NOMO-1 (cell line): Measurements from ENCODE around the gene TMEM167A.

Source experiments
- DNase-seq, 2 experiments: peaks; one replicate each; lab custom pipeline; 2025; ENCODE audit not compliant: unreplicated experiment in 2 of 2; lab: John Stamatoyannopoulos, UW

Gene TMEM167A, protein sequence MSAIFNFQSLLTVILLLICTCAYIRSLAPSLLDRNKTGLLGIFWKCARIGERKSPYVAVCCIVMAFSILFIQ

DNA sequence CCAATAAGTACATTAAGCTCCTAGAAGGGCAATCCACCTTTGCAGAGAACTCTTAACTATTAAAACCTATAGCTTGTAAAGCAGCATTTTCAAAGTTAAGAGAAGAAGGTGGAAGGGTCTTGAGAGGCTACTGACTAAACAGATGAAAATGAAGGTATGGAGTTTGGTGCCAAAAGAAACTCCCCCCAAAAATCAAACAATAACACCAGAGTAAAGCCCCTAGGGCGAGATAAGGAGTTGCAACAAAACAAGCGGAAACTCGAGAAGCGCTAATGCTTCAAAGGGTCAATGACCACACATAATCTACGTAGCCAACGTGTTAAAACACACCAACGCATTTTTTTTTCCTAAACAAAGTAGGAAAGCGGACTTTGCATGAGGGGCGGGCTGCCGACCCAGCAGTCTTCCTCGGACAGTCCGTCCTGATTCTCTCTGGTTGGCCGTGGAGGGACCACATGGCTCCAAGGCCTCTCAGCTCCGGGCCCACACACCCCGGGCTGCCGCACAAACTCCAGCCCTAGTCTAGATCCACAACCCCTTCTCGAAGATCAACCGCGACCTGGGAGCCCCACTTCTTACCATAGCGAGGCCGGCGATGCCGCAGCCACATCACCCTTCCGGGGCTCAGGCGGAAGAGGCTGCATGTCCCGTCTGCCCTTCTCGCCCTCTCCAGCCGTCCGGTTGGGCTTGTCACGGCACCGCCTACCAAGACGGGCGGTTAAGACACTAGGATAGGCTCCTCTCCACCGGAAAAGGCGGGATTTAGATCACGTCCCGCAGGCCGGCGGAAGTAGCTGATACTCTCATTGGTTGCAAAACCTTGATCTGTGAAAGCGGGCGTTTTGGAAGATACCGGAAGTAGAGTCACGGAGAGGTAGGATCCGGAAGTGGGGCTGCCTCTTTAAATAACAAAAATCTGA, at the start of gene TMEM167A, which contains the start of gene XRCC4:
Gene TMEM167A (minus strand): TSS at position 653 of the 920 bp plus-strand sequence. CDS start 71 bp downstream, at position 582.
Gene XRCC4 (plus strand): TSS at position 806 of the 920 bp plus-strand sequence. CDS start 27,373 bp downstream, outside the sequence.
- peak; percentile 98 to 99 for DNase-seq

DNA sequence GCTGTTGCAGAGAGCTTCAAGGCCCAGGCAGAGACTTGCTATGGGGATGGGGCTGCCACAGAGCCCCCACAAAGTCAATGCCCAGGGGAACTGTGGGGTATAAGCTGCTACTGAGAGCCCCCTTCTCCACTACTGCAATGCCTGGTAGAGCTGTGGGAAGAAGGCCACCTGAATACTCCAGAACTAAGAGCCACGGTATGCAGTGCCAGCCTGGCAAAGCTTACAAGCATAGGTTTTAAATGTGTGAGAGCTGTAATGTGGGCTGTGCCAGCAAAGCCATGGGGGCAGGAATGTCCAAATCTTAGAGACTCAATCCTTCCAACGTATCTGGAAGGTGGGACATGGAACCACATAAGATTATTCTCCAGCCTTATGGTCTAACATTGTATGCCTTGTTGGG, 49.3 kb upstream of the TMEM167A start:
- no peak for DNase-seq

DNA sequence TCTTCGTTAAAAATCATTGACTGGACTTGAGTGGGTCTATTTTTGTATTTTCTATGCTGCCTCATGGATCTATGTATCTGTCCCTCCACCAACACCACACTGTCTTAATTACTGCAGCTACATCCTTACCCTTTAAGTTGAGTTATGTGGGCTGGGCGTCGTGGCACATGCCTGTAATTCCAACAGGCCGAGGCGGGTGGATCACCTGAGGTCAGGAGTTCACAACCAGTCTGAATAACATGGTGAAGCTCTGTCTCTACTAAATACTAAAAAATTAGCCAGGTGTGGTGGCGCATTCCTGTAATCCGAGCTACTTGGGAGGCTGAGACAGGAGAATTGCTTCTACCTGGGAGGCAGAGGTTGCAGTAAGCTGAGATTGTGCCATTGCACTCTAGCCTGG, 48.4 kb upstream of the TMEM167A start:
- no peak for DNase-seq

DNA sequence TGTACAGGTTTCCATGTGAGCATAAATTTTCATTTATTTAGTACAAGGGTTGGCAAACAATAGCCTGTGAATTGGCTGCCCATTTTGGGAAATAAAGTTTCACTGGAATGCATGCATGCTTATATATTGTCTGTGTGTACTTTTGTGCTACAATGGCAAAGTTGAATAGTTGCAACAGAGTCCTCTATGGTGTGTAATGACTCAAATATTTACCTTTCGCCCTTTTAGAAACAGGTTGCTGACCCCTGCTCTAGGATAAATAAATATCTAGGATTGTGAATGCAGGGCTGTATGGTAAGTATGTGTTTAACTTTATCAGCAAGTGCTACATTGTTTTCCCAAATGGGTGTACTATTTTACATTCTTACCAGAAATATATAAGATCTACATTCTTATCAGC, 47.4 kb upstream of the TMEM167A start:
- no peak for DNase-seq

DNA sequence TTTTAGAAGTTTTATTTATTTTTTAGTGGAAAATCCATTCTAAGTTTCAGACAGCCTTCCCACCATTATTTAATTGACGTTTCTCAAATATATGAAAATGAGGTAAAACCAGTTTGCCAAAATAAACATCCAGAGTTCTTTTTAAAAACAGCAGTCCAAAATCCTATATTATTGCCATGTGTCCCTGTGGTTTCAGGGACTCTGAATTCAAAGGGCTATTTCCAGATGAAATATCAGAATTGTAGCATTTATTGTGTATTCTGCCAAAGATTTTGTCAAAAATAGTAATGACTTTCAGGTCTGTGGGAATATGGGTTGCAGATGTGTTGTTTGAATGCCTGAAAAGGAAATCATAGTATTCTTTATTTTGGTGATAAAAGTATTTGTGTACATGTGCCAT, 41.8 kb upstream of the TMEM167A start:
- DNase-seq, result no peak

DNA sequence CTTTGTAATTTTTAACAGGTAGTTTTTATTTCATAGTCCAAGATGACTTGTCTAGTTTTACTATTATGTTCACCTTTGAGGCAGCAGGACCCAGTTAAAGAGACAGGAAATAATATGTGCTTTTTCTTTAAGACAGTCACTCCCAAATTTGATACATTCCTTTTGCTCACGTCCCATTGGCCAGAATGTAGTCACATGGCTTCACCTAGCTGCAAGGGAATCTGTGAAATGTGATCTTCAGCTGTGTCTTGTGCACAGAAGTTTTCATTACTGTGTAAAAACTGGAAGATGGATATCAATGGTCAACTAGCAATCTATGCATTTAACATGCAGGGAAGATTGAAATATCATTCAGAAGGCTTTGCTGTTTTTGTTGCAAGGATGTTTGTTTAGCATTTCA, 41.3 kb upstream of the TMEM167A start:
- no peak for DNase-seq

DNA sequence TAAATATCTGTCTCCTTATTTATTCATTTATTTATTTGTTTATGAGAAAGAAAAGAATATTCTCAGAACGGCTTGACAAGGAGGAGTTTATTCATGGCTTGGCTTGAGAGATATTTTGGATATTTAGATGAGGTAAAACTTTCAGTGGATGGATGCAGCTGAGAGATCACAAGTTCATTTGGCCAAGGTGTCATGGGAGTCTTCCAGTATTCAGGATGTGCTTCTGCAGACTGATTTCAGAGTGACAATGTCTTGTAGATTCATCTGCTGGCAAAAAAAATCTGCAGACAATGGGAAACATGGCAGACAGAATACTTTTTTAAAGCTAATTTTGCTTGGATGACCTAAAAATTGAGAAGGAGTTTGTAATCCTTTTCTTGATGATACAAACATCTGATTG, 38.6 kb upstream of the TMEM167A start:
- no peak for DNase-seq

DNA sequence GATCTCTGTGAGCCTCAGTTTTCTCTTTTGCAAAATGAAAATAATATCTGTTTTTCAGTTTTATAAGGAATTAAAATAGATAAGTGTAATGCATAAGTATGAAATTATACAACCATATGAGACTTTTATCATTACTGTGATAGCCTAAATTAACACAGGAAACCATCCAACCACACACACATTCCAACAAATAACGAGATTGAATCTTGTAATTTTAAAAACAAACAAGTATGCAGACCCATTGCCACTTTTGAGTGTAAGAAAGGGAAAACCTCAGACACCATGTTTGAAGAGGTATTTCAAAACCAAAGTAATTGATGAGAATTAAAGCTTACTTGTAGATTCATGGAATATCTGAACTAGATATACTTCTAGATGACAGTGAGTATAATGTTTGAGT, 32.2 kb upstream of the TMEM167A start:
- no peak for DNase-seq

DNA sequence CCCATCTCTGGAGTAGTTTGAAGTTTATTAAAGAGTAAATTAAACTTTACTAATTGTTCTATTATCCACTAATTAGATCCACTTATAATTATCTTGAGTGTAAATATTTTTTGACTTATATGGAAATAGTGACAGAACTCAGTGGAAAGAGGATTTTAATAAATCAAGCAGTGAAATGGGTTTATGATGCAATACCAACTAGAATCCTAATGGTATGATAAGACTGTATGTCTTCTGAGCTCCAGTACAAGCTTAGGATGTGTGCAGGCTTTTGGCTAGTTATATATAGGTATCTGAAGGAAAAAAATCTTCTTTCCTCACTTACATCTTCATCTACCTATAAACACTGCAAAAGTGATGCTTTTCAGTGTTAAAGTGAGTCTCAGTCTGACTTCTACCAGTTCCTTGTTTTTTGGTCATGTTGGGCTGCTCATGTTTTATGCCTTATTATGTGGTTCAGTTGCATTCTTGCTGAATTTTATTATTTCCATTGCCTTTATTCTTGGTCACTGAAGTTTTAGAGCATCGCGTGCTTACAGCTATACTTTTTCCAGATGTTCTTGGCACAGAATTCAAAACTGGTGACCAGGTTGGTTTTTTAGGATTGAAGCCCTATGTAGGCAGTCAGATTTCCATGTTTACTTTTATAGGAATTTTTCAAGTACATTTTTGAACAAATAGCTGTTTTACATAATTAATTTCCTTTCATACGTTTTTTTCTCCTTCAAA, 30.7 kb upstream of the TMEM167A start:
- no peak for DNase-seq

DNA sequence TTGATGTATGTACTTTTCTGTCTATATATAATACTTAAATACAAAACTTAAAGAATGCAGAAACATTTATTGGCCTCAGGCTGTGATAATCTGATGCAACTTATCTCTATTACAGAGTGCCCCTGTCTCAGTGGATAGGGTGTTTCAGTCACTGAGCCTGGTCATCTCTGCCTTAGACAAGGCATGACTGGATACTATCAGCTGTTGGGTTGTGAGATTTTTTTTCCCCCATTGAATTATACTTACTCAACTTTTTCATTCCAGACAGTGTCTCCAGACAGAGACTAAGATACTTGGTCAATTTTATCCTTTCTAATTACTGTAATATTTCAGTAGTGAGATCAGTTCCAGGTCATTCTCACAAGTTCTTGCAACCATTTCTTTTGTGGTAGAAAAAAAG, 26.8 kb upstream of the TMEM167A start:
- DNase-seq, result no peak

DNA sequence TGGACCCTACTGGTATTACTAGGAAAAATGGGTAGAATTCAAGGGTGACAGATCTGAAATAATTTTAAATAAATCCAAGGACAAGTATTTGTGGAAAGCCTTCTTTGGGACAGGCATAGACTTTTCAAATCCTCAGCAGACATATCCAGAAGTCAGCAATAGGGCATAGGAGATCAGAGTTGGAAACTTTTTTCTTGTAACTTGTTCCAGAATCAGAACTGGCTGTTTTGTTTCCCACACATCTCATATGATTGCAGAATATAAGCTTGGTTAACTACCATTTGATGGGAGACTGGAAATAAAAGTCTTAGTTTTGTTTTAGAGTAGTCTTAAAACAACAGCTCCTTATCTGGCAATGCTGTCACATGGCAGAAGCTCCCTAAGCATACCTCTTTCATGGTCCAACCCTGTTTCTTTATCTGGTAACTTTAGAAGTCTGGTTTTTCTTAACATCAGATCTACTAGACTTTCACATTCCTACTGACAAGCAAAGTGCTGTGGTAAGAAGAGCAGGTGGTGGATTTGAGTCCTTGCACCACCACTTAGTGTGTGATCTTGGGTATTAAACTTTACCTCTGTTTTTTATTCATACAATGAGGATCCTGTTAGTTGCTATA, 25.3 kb upstream of the TMEM167A start:
- DNase-seq, result no peak

DNA sequence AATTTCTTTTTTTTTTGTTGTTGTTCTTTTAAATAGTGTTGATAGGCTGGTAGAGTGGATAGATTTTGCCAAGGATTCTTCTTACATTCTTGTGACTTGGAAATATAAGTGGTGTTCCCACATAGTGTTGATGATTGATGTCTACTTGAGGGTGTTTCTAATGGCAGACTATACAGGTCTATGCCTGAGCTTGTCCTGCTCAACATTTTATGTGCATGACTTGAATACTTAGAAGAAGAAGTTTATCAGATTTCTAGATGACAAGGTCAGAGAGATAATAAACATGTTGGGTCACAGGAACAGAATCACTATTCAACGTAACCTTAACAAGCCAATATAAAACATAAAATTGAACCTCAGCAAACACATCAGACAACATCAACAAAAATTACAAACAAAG, 24.3 kb upstream of the TMEM167A start:
- no peak for DNase-seq

DNA sequence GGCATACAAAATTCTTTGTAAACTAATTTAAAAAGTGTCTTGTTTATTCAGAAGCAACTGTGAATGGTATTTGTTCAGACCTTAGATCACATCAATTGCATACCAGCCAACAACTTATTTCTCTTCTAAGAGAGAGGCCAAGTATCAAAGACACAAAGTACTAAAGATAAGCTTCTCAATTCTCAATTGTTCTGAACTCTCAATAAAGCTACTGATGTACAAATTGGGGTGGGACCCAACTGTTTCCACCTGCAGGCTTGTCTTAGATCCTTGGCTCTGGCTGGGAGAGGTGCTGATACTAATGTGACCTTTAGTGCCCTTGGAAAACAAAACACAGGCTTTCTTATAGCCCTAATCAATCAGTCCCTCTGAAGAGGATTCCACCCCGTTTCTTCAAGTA, 22.3 kb upstream of the TMEM167A start:
- no peak for DNase-seq

DNA sequence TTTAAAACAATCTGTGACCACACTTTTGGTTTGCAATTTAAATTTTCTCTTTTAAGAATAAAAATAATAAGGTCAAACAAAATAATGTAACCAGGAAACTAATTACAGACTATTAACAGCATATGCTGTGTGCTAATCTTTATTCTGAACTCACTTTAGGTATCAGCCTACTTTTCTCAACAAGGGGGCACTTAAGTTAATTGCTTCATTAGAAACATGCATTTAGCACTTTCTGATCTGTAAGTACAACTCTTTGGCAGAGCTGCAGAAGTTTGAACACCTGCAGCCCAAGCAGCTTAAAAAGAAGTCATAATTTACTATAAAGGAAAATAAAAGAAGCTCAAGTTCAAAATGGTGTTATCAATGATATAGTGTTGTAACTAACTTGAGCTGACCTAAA, 21.8 kb upstream of the TMEM167A start:
- DNase-seq, result no peak

DNA sequence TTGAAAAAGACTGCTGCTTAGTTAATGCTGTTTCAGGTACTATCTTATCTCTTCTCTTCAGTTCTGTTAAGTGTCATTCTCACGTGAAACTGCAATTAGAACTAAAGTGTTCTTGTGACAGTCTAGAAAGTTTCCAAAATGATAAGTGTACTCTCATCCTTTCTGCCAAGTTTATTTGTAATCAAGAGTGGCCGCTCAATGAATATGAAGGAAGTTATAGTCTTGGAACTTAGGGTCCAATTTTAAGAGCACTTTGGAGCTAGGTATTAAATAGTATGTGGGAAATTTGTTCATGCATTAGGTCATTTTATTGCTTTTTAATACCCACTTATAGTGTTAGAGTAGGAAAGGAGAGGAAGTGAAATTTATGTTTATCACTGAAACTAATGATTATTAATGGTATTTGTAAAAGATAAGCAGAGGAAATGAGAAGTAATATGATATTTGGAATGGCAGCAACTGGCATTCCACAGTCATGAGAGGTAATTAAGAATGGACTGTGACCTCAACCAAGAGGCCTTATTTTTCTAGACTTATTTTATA, 20.6 kb upstream of the TMEM167A start:
- no peak for DNase-seq

DNA sequence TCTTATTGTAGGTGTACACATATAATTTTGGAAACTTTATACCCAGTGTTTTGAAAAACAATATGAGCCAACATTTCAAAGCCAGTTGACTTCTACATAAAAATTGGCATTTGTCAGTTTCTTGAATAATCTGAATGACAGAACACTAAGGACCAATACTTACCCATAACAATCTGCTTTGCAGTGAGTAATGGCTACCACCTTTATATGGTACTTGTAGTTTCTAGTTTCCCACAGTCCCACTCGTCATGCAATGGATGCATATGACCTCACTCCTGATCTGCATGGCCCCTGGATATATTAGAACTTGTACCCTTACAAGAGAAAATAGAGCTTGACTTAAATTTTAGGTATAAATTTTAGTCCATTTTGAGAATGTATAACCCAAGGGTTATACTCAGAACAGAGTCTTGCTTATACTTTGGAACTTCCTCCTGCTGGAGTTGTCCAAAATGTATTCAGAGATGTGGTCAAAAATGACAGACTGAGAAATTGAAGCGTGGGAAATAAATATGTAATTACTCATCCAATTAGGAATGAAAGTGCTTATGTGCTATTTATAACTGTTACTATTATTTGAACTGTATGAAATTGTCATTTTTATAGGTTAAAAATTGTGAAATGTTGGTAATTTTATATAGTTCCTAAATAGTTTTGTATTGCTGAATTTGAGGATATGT, 19.6 kb upstream of the TMEM167A start:
- DNase-seq, result no peak

DNA sequence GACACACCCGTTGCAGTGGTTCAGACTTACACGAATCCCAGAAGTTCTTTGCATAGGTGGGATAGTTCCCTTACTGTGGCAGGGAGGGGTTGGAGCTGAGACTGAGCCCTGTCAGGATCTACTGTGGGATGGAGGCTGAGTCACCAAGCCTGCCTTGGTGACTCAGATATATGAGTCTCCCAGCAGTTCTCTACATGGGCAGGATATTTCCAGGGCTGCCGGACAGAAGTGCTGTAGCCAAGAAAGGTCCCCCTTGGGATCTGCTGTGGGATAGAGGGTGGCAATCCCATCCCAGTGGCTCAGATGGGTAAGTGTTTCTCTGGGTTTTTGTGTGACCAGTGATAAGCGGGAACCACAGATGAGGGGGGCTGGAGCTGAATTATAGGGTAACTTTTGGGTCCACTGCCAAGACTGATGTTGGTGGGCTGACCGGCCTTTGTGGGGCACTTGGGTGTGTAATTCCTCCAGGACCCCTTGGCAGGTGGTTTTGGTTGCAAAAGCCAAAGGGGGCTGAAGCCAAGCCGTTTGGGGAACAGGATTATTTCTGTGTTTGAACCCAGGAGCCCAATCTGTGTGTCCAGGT, 18.9 kb upstream of the TMEM167A start:
- DNase-seq, result no peak

DNA sequence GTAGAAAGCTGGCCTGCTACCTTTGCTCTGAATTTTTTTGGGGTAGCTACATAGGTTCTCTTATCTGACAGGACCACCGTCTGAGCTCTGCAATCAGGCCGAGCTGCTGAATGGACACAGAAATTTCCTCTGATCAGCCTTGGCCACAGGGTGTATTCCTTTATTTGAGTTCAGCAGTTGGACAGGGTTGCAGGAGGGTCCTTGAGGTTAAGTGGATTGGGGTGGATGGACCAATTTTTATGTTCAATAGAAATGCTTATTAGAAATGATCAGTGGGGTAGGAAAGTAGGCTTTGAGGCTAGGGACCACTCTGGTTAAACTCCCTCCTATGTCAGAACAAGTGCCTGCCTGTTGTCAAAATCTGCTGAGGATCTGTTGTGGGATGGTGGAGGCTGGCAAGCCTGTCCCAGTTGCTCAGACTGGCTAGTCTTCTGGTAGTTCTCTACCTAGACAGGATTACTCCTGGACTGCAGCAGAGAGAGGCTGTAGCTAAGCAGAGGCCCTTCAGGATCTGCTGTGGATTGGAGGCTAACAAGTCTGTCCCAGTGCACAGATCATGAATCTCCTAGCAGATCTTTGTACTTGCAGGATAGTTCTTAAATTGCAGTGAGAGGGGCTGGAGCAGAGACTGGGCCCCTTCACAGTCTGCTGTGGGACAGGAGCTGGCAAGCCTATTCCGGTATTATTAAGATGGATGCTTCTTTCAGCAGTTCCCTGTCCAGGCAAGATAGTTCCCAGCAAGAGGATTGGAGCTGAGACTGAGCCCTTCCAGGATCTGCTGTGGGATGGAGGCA, 18.2 kb upstream of the TMEM167A start:
- DNase-seq, result no peak

DNA sequence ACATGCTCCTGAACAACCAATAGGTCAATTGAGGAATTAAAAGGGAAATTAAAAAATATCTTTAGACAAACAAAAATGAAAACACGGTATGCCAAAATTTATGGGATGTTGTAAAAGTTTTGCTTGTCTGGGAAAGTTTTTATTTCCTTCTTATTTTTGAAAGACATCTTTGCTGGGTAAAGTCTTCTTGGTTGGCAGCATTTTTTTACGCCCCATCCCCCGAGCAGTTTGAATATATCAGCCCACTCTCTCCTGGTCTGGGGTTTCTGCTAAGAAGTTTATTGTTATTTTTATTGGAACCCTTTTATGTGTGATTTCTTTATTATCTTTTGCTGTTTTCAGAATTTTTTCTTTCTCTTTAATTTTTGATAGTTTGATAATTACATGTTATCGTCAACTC, 16.5 kb upstream of the TMEM167A start:
- no peak for DNase-seq
